Brain microvascular endothelial cell (primary cell): ENCODE results near the gene JCAD.

Source experiments
- DNase-seq: peaks from one replicate; pipeline ENCODE4 v3.0.0-alpha.2; 2020
- H3K27ac ChIP-seq: fragments of 250-450 bp; sonication (Bioruptor Pico); 2 replicates; pipeline ENCODE4 v1.5.1; 2020; ENCODE audit warnings: mild to moderate bottlenecking, moderate library complexity
- H3K27me3 ChIP-seq: fragments of 250-450 bp; sonication (Bioruptor Pico); replicated peaks from 2 replicates; pipeline ENCODE4 v1.5.1; 2020; ENCODE audit warnings: mild to moderate bottlenecking
- H3K36me3 ChIP-seq: fragments of 250-450 bp; sonication (Bioruptor Pico); replicated peaks from 2 replicates; pipeline ENCODE4 v1.5.1; 2020; ENCODE audit warnings: mild to moderate bottlenecking
- H3K4me3 ChIP-seq: 2 replicates; pipeline ENCODE4 v1.5.1; 2011; ENCODE audit warnings: low read depth, mild to moderate bottlenecking, control low read depth, low read length, moderate library complexity
- CTCF ChIP-seq: IDR thresholded peaks from 2 replicates; pipeline ENCODE4 v1.5.1; 2011; ENCODE audit warnings: low read depth, mild to moderate bottlenecking, moderate library complexity, low read length, control low read depth, inconsistent platforms; ENCODE audit errors: missing control alignments
- in situ Hi-C: cut with HindIII; loops from 2 replicates; pipeline ENCODE4 v1.10.0; 2017; ENCODE audit warnings: low sequenced_read_pairs, low pct_ligation_motif_present

The JCAD gene

DNA sequence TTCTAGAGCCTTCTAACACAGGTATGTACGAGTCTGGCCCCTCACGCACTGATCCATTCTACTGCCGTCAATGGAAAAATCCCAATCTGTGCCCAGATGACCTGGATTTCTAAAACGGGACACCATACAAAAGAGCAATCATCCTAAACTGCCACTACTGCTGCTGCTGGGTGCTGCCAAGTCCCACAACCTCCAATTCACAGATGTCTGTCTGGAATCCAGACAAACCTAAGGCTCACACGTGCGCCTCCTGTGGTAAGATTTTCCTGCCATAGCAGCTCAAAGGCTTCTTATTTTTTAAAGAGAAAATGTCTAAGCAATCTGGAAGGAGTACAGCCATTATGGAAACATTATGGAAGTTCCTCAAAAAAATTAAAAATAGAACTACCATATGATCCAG lies 40.9 kb downstream of the JCAD start:
- in situ Hi-C loops = no loop called here
- Histone ChIP-seq H3K36me3 (no peaks in the 10 kb centered on the region), H3K27ac (no peak overlapping the region), H3K27me3 (no peaks in the 10 kb centered on the region), H3K4me3 (no peak overlapping the region)
- DNase-seq = no peak
- TF ChIP-seq CTCF = no peak

- no peaks in the 10 kb centered on the region for H3K27me3 ChIP-seq
- no peak overlapping the region for H3K4me3 ChIP-seq
- no peak overlapping the region for H3K27ac ChIP-seq
- no peaks in the 10 kb centered on the region for H3K36me3 ChIP-seq
- in situ Hi-C loops = no loop called here
- no peak for DNase-seq
- no peak for TF ChIP-seq CTCF
Measured at GRCh38 chr10:30017966-30018365, 41.4 kb downstream of the JCAD start.

GRCh38 chr10:30017556-30017955 lies 41.8 kb downstream of the JCAD start:
- in situ Hi-C loops = no loop called here
- no peak overlapping the region for H3K27ac ChIP-seq
- no peak for DNase-seq
- no peaks in the 10 kb centered on the region for H3K36me3 ChIP-seq
- no peak for TF ChIP-seq CTCF
- H3K4me3 ChIP-seq = no peak overlapping the region
- H3K27me3 ChIP-seq = no peaks in the 10 kb centered on the region

DNA sequence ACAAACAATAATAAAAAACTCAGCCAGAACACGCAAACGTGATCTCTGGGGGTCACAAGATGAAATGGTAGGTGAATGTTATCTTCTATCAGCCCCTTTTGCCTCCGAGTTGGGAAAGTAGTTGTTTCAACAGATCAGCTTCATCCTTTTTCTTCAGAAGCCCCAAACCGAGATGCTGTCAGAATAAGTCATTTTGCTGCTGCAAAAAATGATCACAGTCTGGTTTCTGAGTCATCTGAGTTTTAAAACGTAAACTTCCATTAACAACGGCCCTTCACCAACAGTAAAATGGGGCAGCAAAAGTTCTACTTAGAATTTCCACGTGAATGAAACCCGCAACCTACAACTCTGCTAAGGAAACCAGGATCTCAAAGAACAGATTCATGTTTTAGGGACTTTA lies 44.9 kb downstream of the JCAD start:
- no peak for DNase-seq
- TF ChIP-seq CTCF = no peak
- Histone ChIP-seq H3K27ac (no peak overlapping the region), H3K4me3 (no peak overlapping the region), H3K36me3 (no peaks in the 10 kb centered on the region), H3K27me3 (no peaks in the 10 kb centered on the region)
- in situ Hi-C loops = no loop called here

- H3K36me3 ChIP-seq = no peaks in the 10 kb centered on the region
- H3K27me3 ChIP-seq = no peaks in the 10 kb centered on the region
- TF ChIP-seq CTCF = no peak
- H3K27ac ChIP-seq = no peak overlapping the region
- in situ Hi-C loops = no loop called here
- no peak for DNase-seq
- no peak overlapping the region for H3K4me3 ChIP-seq
Measured at GRCh38 chr10:30013757-30014156, 45.6 kb downstream of the JCAD start.

DNA sequence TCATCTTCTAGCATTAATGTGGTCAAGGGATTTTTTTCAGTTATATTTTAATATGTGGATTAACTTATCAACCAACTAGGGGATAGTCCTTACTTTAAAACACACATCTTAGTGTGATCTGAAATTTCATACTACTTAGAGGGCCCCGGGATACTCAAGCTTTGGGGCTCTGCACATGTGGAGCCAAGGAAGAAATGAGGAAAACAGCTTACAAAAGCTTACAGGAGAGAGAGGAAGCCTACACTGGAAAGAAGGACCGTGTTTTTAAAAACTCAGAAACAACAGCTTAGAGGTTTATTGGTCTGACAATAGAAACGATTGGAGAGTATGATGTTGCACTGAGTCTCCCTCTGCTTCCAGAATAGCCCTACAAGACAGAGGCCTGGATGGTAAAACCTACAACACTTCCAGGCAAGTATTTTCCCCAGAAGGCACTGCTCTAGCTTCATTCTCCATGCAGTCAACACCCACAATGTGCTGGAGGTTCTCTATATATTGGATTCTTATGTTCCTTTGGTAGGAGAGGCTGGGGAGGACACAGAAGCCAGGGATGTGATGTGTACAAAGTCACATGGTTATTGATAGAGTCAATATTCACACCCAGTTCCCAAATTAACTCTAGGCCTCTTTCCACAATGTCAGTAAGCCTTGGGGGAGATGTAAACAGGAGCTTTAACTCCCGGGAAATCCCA lies 47.3 kb downstream of the JCAD start:
- in situ Hi-C loops = no loop called here
- TF ChIP-seq CTCF = no peak
- H3K27me3 ChIP-seq = no peaks in the 10 kb centered on the region
- H3K4me3 ChIP-seq = no peak overlapping the region
- no peak overlapping the region for H3K27ac ChIP-seq
- DNase-seq = no peak
- no peaks in the 10 kb centered on the region for H3K36me3 ChIP-seq
